NOMO-1 treated with DMSO at 0.1 percent for 48 hours (cell line): ENCODE results near the gene PRSS33.
A peak's percentile ranks its signal among the peaks of the same experiment; 100 is the strongest.

ENCODE experiments used
- DNase-seq: peaks from one replicate; lab custom pipeline; 2025; ENCODE audit not compliant: unreplicated experiment; lab: John Stamatoyannopoulos, UW

Gene PRSS33

DNA sequence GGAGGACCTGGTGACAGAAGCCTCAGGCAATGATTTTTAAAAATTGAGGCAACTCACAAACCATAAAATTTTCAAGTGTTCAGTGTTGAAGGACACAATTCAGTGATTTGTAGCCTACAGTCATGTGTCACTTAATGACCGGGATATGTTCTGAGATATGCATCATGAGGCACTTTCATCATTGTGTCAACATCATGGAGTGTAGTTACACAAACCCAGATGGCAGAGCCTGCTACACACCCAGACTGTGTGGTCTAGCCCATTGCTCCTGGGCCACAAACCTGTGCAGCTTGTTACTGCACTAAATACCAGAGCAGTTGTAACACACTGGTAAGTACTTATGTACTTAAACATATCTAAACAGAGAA lies 12.5 kb upstream of the PRSS33 start:
- DNase-seq = peak; percentile 24

DNA sequence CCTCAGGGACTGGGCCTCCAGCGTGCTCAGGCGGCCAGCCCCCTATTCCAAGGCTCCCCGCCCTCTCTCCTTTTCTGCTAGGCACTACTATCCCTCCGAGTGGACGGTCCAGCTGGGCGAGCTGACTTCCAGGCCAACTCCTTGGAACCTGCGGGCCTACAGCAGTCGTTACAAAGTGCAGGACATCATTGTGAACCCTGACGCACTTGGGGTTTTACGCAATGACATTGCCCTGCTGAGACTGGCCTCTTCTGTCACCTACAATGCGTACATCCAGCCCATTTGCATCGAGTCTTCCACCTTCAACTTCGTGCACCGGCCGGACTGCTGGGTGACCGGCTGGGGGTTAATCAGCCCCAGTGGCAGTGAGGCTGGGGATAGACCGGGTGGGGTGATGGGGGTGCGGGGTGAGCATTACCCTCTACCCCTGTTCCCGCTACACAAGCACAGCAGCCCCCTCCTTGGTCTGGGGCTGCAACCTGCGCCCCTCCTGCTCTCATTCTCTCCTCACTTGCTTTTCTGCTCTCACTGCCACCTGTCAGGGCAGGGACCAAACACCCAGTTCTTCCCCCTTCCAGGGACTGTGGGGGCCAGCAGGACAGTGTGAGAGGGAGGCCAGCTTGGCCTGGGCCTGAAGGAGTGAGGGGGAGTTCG lies 12.0 kb upstream of the PRSS33 start:
- no peak for DNase-seq

DNA sequence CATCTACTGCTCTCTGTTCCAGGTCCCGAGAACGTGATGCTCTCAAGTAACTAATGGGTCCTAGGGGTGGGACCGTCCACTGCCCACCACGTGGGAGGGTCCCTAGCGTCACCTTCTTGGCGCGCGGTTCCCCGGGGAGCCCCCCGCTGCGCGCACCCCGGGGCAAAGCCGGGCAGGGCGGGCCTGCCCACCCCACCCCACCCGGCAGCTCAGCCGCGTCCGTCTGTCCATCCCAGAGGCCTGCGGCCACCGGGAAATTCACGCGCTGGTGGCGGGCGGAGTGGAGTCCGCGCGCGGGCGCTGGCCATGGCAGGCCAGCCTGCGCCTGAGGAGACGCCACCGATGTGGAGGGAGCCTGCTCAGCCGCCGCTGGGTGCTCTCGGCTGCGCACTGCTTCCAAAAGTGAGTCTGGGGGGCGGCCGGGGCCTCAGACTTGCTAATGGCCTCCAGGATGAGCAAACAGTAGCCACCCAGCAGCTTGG lies 11.4 kb upstream of the PRSS33 start:
- DNase-seq = no peak

DNA sequence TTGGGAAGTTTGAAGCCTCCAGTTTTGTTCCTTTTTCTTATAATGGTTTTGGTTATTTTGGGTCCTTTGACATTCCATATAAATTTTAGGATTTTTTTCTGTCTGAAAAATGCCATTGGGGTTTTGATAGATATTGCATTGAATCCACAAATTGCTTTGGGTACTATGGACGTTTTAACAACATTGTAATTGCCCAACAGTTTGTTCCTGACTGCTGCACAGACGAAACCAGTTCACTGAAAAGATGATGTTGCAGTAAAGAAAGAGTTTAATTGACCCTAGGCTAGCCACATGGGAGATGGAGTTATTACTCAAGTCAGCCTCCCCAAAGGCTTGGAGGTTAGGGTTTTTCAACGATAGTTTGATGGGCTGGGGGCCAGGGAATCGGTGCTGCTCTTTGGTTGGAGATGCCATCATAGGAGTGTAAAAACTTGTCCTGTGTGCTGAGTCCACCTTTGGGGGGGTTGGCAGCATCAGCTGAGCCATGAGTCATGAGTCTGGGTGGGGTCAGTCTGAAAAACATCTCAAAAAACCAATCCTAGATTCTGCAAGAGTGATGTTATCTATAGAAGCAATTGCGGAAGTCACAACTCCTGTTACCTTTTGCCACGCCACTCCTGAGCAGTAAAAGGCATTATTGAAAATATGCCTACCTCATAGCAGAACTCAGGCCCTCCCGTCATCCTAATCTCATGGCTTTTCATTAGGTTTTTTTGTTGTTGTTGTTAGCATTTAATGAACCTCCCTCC lies 8.2 kb upstream of the PRSS33 start:
- DNase-seq = peak; percentile 80

DNA sequence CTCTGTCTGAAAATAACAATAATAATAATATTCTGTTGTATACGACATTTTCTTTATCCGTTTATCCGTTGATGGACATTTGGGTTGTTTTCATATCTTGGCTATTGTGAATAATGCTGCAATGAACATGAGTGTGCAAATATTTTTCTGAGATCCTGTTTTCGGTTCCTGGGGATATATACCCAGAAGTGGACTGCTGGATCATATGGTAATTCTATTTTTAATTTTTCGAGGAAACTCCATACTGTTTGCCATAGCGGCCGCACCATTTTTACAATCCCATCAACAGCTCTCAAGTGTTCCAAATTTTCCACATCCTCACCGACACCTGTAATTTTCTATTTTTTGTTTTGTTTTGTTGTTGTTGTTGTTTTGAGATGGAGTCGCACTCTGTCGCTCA lies 5.6 kb upstream of the PRSS33 start:
- no peak for DNase-seq

DNA sequence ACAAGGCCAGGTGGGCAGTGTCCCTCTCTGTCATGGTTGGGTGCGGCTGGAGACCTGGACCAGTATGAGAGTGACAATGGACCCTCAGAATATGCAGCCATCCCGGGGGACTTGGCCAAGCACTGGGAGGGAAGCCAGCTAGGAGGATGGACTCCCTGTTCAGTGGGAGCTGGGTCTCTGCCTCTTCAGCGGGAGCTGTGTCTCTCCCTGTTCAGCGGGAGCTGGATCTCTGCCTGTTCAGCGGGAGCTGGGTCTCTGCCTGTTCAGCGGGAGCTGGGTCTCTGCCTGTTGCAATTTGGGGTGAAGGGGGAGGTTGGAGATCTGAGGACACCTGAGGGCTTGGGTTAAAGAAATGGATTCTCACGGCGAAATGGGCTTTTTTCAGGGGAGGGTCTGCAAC lies 3.8 kb upstream of the PRSS33 start:
- no peak for DNase-seq

DNA sequence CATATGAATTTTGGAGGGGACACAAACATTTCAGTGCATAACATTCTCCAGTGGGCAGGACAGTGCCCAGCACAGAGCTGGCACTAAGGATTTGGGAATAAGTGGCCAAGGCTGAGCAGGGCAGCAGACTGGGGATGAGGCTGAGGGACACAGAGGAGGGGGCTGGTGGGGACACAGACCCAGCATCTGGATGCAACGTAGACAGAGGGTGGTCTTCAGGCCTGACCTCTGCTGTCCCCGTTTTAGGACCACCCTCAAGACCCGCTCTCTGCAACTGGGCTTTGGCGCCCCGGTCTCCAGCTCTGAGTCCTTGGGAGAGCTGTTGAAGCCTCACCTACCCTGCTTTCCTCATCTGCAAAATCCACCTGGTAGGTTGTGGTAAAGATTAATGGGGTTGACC lies 3.3 kb upstream of the PRSS33 start:
- DNase-seq = no peak

DNA sequence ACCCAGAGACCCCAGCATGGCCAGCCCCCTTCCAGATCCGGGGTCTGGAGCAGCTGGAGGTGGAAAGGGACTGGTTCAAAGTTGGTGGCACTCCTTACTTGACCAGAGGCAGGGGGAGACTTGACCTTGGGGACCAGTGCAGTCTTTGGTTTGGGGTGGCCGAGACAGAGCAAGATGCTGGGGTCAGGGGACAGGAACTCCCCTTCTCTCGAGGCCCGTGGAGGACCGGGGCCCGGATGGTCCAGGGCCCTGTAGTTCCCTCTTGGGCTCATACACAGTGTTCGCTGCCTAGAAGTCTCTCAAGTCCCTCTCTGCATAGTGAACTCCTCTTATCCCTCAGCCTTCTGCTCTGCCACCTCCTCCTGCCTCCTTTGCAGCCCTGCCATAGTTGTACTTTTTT lies 601 bp upstream of the PRSS33 start:
- no peak for DNase-seq

DNA sequence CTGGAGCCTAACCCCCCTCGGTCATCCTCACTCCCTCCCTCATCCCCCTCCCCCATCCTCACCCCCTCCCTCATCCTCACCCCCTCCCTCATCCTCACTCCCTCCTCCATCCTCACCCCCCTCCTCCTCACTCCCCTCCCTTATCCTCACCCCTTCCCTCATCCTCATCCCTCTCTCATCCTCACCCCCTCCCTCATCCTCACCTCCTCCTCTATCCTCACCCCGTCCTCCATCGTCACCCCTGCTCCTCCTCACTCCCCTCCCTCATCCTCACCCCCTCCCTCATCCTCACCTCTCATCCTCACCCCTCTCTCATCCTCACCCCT lies 571 bp downstream of the PRSS33 start:
- DNase-seq = no peak

DNA sequence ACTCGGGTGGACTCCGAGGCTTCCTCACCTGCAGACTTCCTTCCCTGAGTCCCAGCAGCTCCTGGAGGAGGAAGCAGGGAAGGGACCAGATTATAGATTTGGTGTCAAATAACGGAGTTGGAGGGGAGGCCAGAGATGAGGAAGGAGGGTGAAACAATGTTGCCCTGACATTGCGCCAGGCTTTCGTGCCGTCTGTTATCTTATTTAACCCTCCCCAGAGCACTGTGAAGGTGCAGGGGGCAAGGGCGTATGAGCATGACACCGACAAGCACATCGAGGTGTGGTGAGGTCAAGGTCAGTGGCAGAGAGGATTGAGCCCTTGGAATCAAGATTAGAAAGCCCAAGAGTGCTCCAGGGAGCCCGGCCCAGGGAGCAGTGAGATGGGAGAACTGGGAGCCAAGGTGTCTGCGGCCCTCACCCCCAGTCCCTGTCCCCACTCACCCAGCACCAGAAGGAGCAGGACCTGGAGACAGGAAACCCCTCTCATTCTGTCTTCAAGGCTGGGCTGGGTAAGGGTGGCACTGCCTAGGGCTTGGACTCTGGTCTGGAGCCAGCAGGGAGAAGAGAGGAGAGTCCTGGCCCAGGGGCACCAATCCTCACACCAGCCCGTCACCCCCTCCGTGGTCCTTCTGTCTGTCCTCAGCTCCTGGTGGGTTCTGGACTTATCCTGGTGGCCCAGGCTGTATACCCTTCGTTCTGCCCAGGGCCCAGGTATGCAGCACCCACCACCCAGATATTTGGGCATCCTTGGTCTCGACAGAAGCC lies 1.1 kb downstream of the PRSS33 start:
- no peak for DNase-seq

DNA sequence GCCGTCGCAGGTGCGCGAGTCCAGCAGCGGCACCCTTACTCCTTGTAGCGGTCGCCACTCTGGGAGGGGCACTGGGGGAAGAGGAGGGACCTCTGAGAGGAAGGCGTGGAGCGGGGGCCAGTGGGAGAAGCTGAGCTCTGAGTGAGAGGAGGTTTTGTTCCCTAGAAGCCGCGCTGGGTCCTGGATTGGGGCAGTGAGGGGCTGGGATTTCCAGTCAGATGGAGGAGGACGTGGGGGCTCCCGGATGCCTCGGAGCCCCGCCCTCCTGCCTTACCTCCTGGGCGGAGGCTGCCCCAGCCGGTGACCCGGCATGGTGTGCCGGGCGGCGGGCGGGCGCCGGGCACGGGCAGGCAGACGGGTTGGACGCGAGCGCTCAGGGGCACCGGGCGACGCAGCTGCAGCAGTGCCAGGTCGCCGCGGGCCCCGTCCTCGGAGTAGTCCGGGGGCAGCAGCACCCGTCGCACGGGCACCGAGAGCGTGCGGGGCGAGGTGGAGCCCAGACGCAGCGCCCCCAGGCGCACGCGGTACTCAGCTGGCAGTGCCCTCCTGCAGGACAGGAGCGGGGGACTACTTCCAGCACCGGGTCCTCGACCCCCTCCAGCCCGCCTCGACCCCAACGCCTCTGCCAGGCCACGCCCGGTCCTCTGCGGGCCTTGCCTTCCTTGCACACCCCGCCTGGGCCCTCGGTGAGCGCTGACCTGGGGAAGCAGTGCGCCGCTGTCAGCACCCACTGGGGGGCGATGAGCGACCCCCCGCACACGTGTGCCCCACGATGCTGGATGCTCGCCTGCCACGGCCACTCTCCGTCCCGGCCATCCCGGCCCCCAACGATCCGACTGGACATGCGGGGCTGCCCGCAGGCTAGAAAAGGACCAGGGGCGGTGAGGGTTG lies 2.0 kb downstream of the PRSS33 start:
- no peak for DNase-seq

DNA sequence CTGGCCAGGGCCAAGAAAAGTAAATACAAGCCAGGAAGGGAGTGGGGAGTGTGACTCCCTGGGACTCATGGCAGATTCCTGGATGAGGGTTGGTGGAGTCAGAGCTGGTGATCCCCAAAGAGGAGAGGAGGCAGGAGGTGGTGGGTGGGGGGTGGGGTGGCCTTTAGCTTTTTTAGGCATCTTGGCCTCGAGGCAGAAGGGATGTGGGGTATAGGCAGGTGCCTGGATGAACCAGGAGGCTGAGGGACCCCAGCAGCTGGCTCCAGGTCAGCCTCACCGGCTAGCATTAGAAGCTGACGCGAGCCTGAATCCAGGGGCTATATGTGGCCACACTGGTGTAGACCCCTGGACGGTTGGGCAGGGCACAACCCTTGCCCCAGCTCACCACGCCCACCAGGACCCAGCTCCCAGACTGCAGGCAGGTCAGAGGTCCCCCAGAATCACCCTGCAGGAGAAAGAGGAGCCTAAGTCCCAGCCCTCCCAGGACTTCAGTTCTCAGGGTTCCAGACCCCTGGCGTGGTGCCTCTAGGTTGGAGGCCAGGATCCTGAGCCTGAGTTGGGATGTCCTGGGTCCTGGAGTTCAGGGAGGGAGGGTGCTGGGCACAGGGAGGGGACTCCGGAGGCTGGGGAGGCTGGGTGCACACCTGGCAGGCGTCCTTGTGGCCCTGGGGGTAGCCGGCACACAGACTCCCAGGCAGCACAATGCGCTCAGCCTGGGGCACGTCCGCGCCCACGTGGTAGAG lies 2.8 kb downstream of the PRSS33 start:
- no peak for DNase-seq

DNA sequence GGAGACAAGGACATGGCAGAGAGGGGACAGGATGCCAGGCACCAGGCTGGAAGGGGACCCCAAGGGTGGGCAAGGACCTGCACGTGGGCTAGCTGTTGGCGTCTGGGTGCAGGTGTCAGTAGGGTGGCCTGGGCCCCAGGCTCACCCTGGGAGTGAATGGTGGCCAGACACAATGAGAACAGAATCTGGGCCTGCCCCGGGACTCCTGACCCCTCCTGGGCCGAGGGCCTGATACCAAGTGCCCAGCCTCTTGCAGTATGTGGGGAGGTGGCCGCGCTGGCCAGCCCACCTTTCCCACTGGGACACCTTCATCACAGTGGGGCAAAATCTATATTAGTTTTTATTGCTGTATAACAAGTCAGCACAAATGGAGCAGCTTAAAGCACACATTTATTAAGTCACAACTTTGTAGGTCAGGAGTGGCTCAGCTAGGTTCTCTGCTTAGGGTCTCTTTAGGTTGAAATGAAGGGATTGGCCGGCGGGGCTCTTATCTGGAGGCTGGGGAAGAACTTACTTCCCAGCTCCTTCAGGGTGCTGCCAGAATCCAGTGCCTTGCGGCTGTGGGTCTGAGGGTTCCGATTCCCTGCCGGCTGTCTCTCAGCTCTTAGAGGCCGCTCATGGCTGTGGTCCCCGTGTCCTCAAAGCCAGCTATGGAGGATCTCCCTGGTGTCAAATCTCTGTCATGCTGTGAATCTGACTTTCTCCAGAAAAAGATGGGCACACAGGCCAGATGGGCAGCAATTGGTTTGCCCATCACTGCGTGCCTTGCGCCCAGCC lies 3.6 kb downstream of the PRSS33 start:
- DNase-seq = no peak

DNA sequence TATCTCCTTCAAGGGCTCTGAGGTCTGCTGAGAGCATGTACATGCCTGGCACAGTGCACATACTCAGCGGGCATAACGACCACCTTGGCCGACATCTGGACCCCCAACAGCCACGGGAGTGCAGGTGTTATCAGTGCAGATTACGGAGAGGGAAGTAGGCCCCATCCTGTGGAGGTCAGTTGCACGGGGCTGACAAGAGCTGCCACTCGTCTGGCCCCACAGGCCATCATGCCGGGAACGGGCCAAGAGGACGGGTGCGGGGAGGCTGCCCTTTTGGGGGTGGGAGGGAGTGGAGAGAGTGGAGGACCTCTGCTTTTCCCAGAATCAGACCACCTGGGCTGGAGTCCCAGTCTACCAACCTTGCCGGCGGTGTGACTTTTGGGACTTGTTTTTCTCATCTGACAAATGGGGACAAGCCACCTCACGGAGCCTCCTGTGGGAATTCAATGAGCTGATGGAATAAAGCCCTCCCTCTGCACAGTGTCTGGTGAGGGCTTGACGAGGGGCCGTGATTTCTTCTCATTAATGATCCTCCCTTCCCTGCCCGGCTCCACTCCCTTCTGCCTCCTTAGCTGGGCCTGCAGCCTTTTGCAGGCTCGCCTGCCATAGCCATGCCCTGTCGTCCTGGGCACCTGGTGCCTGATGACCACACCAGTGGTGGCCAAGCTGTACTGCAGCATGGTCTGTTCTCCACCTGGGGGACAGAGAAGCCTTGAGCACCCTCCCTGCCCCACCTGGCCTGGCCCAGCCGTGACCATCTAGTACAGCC lies 4.6 kb downstream of the PRSS33 start:
- DNase-seq = no peak

DNA sequence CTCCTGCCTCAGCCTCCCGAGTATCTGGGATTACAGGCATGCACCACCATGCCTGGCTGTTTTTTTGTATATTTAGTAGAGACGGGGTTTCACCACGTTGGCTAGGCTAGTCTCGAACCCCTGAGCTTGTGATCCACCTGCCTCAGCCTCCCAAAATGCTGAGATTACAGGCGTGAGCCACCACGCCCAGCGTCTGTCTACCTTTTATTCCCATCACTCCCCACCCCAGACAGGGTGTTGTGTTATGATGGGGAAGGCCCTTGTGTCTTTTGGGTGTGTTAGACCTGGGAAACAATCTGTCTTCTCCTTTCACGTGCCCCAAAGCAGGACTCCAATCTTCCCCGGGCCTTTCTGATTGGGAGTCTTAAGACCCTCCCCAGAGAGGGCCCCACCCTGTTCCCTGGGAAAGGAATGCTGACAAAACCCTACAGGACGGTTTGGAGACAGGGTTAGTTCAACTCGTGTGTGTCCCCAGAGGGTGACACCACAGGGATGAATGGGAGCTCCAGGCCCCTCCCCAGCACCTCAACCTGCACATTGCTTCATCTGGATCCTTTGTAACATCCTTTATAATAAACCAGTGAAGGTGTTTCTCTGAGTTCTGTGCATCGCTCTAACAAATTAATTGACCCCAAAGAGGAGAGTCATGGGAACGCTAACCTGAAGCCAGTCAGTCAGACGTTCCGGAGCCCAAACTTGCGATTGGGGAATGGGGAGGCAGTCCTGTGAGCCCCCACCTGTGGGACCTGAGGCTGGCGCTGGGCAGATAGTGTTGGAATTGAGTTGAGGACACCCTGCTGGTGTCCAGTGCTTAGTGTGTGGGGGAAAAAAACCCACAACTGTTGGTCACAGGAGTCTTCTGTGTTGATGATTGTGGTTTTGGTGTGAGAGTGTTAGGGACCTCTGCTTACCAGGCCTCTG lies 7.1 kb downstream of the PRSS33 start:
- no peak for DNase-seq

DNA sequence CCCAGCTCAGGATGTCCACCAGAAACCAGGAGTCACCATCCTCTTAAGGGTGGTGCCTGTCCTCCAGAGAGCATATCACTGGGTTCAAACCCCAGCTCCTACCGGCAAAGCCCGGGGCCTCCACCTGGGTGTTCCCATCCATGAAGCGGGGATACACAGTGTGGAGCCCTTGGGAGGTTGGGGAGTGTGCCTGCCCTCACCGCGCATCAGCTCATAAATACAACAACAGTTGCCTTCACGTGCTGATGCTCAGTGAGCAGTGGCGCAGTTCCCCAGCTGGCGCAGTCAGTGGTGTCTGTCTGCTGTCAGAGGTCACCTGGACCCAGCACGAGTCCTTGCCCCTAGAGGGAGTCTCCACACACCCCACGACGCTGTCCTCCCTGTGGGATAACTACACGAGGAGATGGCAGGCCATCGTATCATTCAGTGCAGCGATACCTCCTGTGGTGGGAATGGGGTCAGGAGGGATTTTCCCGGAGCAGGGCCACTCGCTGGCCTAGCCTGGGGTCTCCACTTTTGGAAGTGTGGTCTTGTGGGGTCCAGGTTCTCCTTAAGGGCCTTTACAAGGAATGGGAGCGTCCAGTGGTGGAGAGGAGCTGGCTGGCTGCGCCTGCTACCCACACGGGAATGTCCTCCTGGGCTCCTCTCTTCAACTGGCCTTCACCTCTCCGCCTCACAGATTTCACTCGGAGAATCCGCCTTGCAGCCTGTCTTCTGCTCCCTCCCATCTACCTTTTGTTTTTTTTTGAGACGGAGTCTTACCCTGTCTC lies 8.0 kb downstream of the PRSS33 start:
- DNase-seq = no peak

DNA sequence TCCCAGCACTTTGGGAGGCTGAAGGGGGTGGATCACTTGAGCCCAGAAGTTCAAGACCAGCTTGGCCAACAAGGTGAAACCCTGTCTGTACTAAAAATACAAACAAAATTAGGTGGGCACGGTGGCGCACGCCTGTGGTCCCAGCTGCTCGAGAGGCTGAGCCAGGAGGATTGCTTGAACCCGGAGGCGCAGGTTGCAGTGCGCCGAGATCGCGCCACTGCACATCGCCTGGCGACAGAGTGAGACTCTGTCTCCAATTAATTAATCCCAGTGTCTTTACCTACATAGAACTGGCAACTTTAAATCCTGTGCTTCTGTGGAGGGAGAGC lies 8.8 kb downstream of the PRSS33 start:
- DNase-seq = no peak
